PC-9 (cell line): ENCODE data around the gene PGC.

Source experiments
- CTCF ChIP-seq: fragments of 200-600 bp; sonication (generic); conservative IDR thresholded peaks from 2 replicates; pipeline ENCODE4 v1.6.1; 2017; ENCODE audit warnings: mixed run types, antibody characterized with exemption, mild to moderate bottlenecking, moderate library complexity
- EZH2 ChIP-seq: fragments of 200-600 bp; sonication (generic); IDR thresholded peaks from 2 replicates; pipeline ENCODE4 v1.8.0; 2017; ENCODE audit warnings: antibody characterized with exemption, low read depth

DNA sequence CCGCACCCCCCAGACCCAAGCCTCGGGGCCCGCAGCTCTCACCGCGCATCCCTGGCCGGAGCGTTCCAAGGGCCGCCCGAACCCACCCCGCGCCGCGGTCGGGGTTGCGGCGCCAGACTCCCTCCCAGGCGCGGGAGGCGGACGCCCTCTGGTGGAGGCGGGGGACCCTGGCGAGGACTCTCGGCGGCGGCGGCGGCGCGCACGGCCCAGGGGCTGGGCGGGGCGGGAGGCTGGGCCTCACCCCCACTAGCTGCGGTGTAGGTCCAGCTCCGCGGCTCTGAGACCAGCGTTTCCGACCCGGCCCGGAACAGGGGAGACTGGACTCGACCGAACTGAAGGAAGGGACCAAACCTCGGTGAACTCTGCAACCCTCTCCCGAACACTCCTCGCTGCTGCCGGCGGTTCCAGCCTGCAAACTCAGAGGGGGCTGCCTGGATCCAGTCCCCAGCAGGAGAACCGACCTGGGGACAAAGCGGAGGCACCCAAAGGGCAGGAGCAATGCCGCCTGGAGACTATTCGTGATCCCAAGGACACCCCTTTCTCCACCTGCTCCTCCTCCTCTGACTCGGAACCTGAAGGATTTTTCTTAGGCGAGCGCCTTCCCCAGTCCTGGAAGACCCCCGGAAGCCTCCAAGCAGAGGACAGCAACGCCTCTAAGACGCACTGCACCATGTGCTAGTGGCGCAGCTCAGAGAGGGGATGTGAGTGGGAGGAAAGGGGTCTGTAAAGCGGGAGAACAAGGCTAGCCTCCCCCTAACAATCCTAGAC lies 39.4 kb upstream of the PGC start:
- peak; percentile 67; the same call in 1 of the 2 replicates for TF ChIP-seq CTCF
- TF ChIP-seq EZH2 = no peak
